CD4-positive, CD25-positive, alpha-beta regulatory T cell (primary cell): ENCODE data around the gene SLC6A12. TPM values are rescaled to one million over a fixed set of nuclear protein-coding genes. Genes with fewer than 3 reads are reported as not detected.
A peak's percentile ranks its signal among the peaks of the same experiment; 100 is the strongest.

Source experiments
- ATAC-seq, 2 donors: fragments of 150-1000 bp; cut with Tn5 transposase; one replicate each; pipeline ENCODE4 v1.10.0; 2021; ENCODE audit warnings: low read depth in 2 of 2, moderate number of reproducible peaks in 2 of 2, moderate library complexity in 1 of 2
- DNase-seq, 3 donors: peaks; one replicate each; pipeline versions ENCODE4 v3.0.0 to v3.0.0-alpha.2; 2012 to 2022; ENCODE audit warnings: mixed read lengths in 1 of 3
- H3K27ac ChIP-seq: one replicate; pipeline ENCODE4 v1.7.0; 2013; ENCODE audit warnings: mild to moderate bottlenecking, low read length; ENCODE audit not compliant: insufficient read depth, poor library complexity, severe bottlenecking
- H3K27me3 ChIP-seq: one replicate; pipeline ENCODE4 v1.7.0; 2013; ENCODE audit warnings: low read length; ENCODE audit not compliant: control insufficient read depth, insufficient read depth
- H3K36me3 ChIP-seq: one replicate; pipeline ENCODE4 v1.7.0; 2013; ENCODE audit warnings: mild to moderate bottlenecking, low read length, moderate library complexity; ENCODE audit not compliant: control insufficient read depth, insufficient read depth
- H3K4me1 ChIP-seq: 2 replicates; pipeline ENCODE4 v1.7.0; 2013; ENCODE audit warnings: mild to moderate bottlenecking, low read length; ENCODE audit not compliant: insufficient read depth, control insufficient read depth, poor library complexity, severe bottlenecking
- H3K4me3 ChIP-seq: one replicate; pipeline ENCODE4 v1.7.0; 2013; ENCODE audit warnings: low read depth, mild to moderate bottlenecking, low read length, moderate library complexity
- H3K9me3 ChIP-seq, 2 experiments: 1 replicate in 1 of 2; 2 replicates in 1 of 2; pipeline ENCODE4 v1.7.0; 2013; ENCODE audit warnings: low read length in 2 of 2, mild to moderate bottlenecking in 1 of 2, moderate library complexity in 1 of 2; ENCODE audit not compliant: control insufficient read depth in 2 of 2
- H3K27ac Mint-ChIP-seq, 3 donors: one replicate each; pipeline ENCODE4 v1.8.0; 2020 to 2022; ENCODE audit warnings: mild to moderate bottlenecking in 3 of 3, mixed read lengths in 3 of 3, moderate library complexity in 2 of 3
- H3K27me3 Mint-ChIP-seq: one replicate; pipeline ENCODE4 v1.8.0; 2022; ENCODE audit warnings: mild to moderate bottlenecking, mixed read lengths
- H3K36me3 Mint-ChIP-seq: one replicate; pipeline ENCODE4 v1.8.0; 2020; ENCODE audit warnings: mixed read lengths
- H3K4me1 Mint-ChIP-seq, 4 donors: one replicate each; pipeline ENCODE4 v1.8.0; 2020 to 2022; ENCODE audit warnings: mixed read lengths in 4 of 4, mild to moderate bottlenecking in 1 of 4
- H3K4me3 Mint-ChIP-seq, 4 donors: one replicate each; pipeline ENCODE4 v1.8.0; 2020 to 2022; ENCODE audit warnings: mild to moderate bottlenecking in 4 of 4, mixed read lengths in 4 of 4, moderate library complexity in 3 of 4
- H3K9me3 Mint-ChIP-seq, 7 donors: one replicate each; pipeline ENCODE4 v1.8.0; 2020 to 2022; ENCODE audit warnings: mixed read lengths in 7 of 7, mild to moderate bottlenecking in 3 of 7, moderate library complexity in 2 of 7
- polyA plus RNA-seq, 4 donors: library from polyadenylated mRNA; unstranded; fragments of 300-500 nt; fragmentation: Illumina TruSeq; gene quantifications; one replicate each; pipeline ENCODE4 v1.2.3, GENCODE V29; 2021
- total RNA-seq: library from RNA; stranded (reverse); gene quantifications from one replicate; pipeline ENCODE4 v1.2.3, GENCODE V29; 2022

Gene SLC6A12
- total and polyA plus RNA-seq, 5 donors from 2014 or later: not detected

- Histone ChIP-seq H3K27me3 (peaks cover 4% of the 10 kb centered on the region), H3K9me3 (no peaks in the 10 kb centered on the region), H3K36me3 (no peaks in the 10 kb centered on the region), H3K27ac (no peak overlapping the region), H3K4me3 (no peak overlapping the region), H3K4me1 (no peaks in the 10 kb centered on the region)
- H3K4me1 Mint-ChIP-seq: peaks cover 0 to 4% (median 2%) of the 10 kb centered on the region in 4 donors
- H3K27ac Mint-ChIP-seq: no peak overlapping the region
- H3K36me3 Mint-ChIP-seq: peaks cover 7% of the 10 kb centered on the region
- ATAC-seq (no peak), DNase-seq (no peak)
- H3K27me3 Mint-ChIP-seq: peaks cover 36% of the 10 kb centered on the region
- H3K4me3 Mint-ChIP-seq: no peak overlapping the region
- H3K9me3 Mint-ChIP-seq: peaks cover 0 to 2% (median 0%) of the 10 kb centered on the region in 7 donors
These were observed 12.6 kb downstream of the SLC6A12 start for GRCh38 chr12:201361-201760.

GRCh38 chr12:198705-199104 lies 15.3 kb downstream of the SLC6A12 start:
- Histone ChIP-seq H3K9me3 (no peaks in the 10 kb centered on the region), H3K27me3 (no peaks in the 10 kb centered on the region), H3K27ac (no peak overlapping the region), H3K36me3 (no peaks in the 10 kb centered on the region), H3K4me1 (no peaks in the 10 kb centered on the region), H3K4me3 (no peak overlapping the region)
- peaks cover 4% of the 10 kb centered on the region for H3K36me3 Mint-ChIP-seq
- ATAC-seq (no peak), DNase-seq (no peak)
- no peak overlapping the region for H3K4me3 Mint-ChIP-seq
- peaks cover 21% of the 10 kb centered on the region for H3K27me3 Mint-ChIP-seq
- peaks cover 0 to 4% (median 1%) of the 10 kb centered on the region in 4 donors for H3K4me1 Mint-ChIP-seq
- peaks cover 0 to 2% (median 0%) of the 10 kb centered on the region in 7 donors for H3K9me3 Mint-ChIP-seq
- H3K27ac Mint-ChIP-seq: no peak overlapping the region

- Mint-ChIP-seq H3K36me3 (peaks cover 4% of the 10 kb centered on the region), H3K27me3 (peaks cover 21% of the 10 kb centered on the region), H3K27ac (no peak overlapping the region), H3K4me3 (peak overlapping the region in 1 of 4 donors; percentile 64), H3K4me1 (peaks cover 0 to 4% (median 1%) of the 10 kb centered on the region in 4 donors), H3K9me3 (peaks cover 0 to 2% (median 0%) of the 10 kb centered on the region in 7 donors)
- Histone ChIP-seq H3K36me3 (no peaks in the 10 kb centered on the region), H3K4me3 (no peak overlapping the region), H3K4me1 (no peaks in the 10 kb centered on the region), H3K9me3 (no peaks in the 10 kb centered on the region), H3K27ac (no peak overlapping the region), H3K27me3 (no peaks in the 10 kb centered on the region)
- DNase-seq (no peak), ATAC-seq (peak in 1 of 2 donors; percentile 14)
These were observed 15.9 kb downstream of the SLC6A12 start for GRCh38 chr12:197911-198695.

GRCh38 chr12:197347-197746 lies 16.6 kb downstream of the SLC6A12 start:
- Histone ChIP-seq H3K27me3 (no peaks in the 10 kb centered on the region), H3K27ac (no peak overlapping the region), H3K9me3 (no peaks in the 10 kb centered on the region), H3K4me3 (no peak overlapping the region), H3K4me1 (no peaks in the 10 kb centered on the region), H3K36me3 (no peaks in the 10 kb centered on the region)
- DNase-seq: no peak
- no peaks in the 10 kb centered on the region for H3K36me3 Mint-ChIP-seq
- H3K4me1 Mint-ChIP-seq: no peaks in the 10 kb centered on the region
- H3K27me3 Mint-ChIP-seq: peaks cover 14% of the 10 kb centered on the region
- no peak overlapping the region for H3K27ac Mint-ChIP-seq
- H3K4me3 Mint-ChIP-seq: no peak overlapping the region
- no peak for ATAC-seq
- peaks cover 0 to 2% (median 0%) of the 10 kb centered on the region in 7 donors for H3K9me3 Mint-ChIP-seq

- H3K9me3 Mint-ChIP-seq: peaks cover 0 to 2% (median 0%) of the 10 kb centered on the region in 7 donors
- H3K27me3 ChIP-seq: no peaks in the 10 kb centered on the region
- ATAC-seq (no peak), DNase-seq (no peak)
- H3K27me3 Mint-ChIP-seq: peaks cover 11% of the 10 kb centered on the region
- no peaks in the 10 kb centered on the region for H3K4me1 ChIP-seq
- no peak overlapping the region for H3K4me3 Mint-ChIP-seq
- H3K27ac ChIP-seq: no peak overlapping the region
- H3K4me1 Mint-ChIP-seq: no peaks in the 10 kb centered on the region
- H3K27ac Mint-ChIP-seq: no peak overlapping the region
- no peaks in the 10 kb centered on the region for H3K36me3 ChIP-seq
- no peaks in the 10 kb centered on the region for H3K36me3 Mint-ChIP-seq
- H3K9me3 ChIP-seq: no peaks in the 10 kb centered on the region
- no peak overlapping the region for H3K4me3 ChIP-seq
These were observed 17.5 kb downstream of the SLC6A12 start for GRCh38 chr12:196436-196835.

GRCh38 chr12:195951-196350 lies 18.0 kb downstream of the SLC6A12 start:
- no peaks in the 10 kb centered on the region for H3K27me3 ChIP-seq
- ATAC-seq (no peak), DNase-seq (no peak)
- Mint-ChIP-seq H3K27me3 (peaks cover 15% of the 10 kb centered on the region), H3K4me3 (no peak overlapping the region), H3K27ac (no peak overlapping the region), H3K4me1 (no peaks in the 10 kb centered on the region), H3K9me3 (peaks cover 0 to 2% (median 0%) of the 10 kb centered on the region in 7 donors), H3K36me3 (no peaks in the 10 kb centered on the region)
- H3K27ac ChIP-seq: no peak overlapping the region
- no peaks in the 10 kb centered on the region for H3K4me1 ChIP-seq
- H3K4me3 ChIP-seq: no peak overlapping the region
- H3K36me3 ChIP-seq: no peaks in the 10 kb centered on the region
- H3K9me3 ChIP-seq: no peaks in the 10 kb centered on the region

- Histone ChIP-seq H3K36me3 (no peaks in the 10 kb centered on the region), H3K27ac (no peak overlapping the region), H3K9me3 (no peaks in the 10 kb centered on the region), H3K4me3 (no peak overlapping the region), H3K4me1 (no peaks in the 10 kb centered on the region), H3K27me3 (no peaks in the 10 kb centered on the region)
- Mint-ChIP-seq H3K9me3 (peaks cover 0 to 2% (median 0%) of the 10 kb centered on the region in 7 donors), H3K36me3 (no peaks in the 10 kb centered on the region), H3K27me3 (peaks cover 15% of the 10 kb centered on the region), H3K4me3 (no peak overlapping the region), H3K27ac (no peak overlapping the region), H3K4me1 (no peaks in the 10 kb centered on the region)
- DNase-seq: no peak
- no peak for ATAC-seq
These were observed 18.8 kb downstream of the SLC6A12 start for GRCh38 chr12:195156-195555.

GRCh38 chr12:194276-194675 lies 19.7 kb downstream of the SLC6A12 start:
- Mint-ChIP-seq H3K27ac (no peak overlapping the region), H3K27me3 (peaks cover 15% of the 10 kb centered on the region), H3K36me3 (no peaks in the 10 kb centered on the region), H3K4me1 (peaks cover 0 to under 1% (median 0%) of the 10 kb centered on the region in 4 donors), H3K9me3 (peaks cover 0 to 3% (median 0%) of the 10 kb centered on the region in 7 donors), H3K4me3 (no peak overlapping the region)
- H3K4me1 ChIP-seq: peaks cover 2% of the 10 kb centered on the region
- H3K27me3 ChIP-seq: no peaks in the 10 kb centered on the region
- ATAC-seq: no peak
- H3K4me3 ChIP-seq: no peak overlapping the region
- H3K36me3 ChIP-seq: no peaks in the 10 kb centered on the region
- no peaks in the 10 kb centered on the region for H3K9me3 ChIP-seq
- H3K27ac ChIP-seq: no peak overlapping the region
- DNase-seq: no peak
